ENCODE measurements around the gene CHIC1. TPM values are rescaled to one million over a fixed set of nuclear protein-coding genes. Genes with fewer than 3 reads are reported as not detected.
A peak's percentile ranks its signal among the peaks of the same experiment; 100 is the strongest.
"Not testable (repeated sequence)": the region's sequence is repeated elsewhere in the genome, so short reads cannot be mapped to it uniquely, and the experiment has no call there.

Gene CHIC1
- total RNA-seq, 1 donor from 2014 or later, result 11.9 TPM

DNA sequence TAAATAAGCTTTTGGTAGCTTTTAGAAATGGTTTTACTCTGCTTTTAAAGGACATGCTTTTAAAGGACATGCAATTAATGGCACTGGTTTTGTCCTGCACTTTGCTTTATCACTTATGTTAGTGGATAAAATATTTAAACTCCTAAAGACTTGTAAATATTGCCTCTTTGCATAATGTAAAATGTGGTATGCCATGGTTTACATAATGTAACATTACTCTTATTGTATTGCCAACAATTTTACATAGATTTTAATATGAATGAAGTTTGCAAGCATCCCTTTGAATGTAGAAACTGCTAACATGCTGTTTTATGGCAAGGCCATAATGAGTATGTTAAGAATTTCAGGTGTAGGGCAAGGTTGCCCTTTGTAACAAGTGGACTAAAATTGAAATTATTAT is 118.4 kb downstream of the CHIC1 start:
- H3K4me2 ChIP-seq (ENCODE audit: low read length), result no peak overlapping the region
- H3K27me3 ChIP-seq (ENCODE audit: insufficient read depth, low read length), result no peaks in the 10 kb centered on the region
- no peaks in the 10 kb centered on the region for H3K36me3 ChIP-seq (ENCODE audit: insufficient read depth, low read length)
- H3K36me3 Mint-ChIP-seq (ENCODE audit: low read depth, unreplicated experiment), result peaks cover 5% of the 10 kb centered on the region
- H3K9me3 ChIP-seq (ENCODE audit: insufficient read depth, low read depth, low read length), result no peaks in the 10 kb centered on the region
- H3K4me3 ChIP-seq (ENCODE audit: insufficient read depth, low read depth, low read length), result no peak overlapping the region
- peaks cover 2% of the 10 kb centered on the region for H3K4me1 Mint-ChIP-seq (ENCODE audit: low read depth, unreplicated experiment)
- no peaks in the 10 kb centered on the region for H3K79me2 ChIP-seq (ENCODE audit: insufficient read depth, low read length)
- no peak overlapping the region for H3K27ac Mint-ChIP-seq (ENCODE audit: unreplicated experiment)
- H2AFZ ChIP-seq (ENCODE audit: low read depth, low read length), result no peak overlapping the region
- H3K27me3 Mint-ChIP-seq (ENCODE audit: low read depth, unreplicated experiment), result no peaks in the 10 kb centered on the region
- TF ChIP-seq, protein P1, sequence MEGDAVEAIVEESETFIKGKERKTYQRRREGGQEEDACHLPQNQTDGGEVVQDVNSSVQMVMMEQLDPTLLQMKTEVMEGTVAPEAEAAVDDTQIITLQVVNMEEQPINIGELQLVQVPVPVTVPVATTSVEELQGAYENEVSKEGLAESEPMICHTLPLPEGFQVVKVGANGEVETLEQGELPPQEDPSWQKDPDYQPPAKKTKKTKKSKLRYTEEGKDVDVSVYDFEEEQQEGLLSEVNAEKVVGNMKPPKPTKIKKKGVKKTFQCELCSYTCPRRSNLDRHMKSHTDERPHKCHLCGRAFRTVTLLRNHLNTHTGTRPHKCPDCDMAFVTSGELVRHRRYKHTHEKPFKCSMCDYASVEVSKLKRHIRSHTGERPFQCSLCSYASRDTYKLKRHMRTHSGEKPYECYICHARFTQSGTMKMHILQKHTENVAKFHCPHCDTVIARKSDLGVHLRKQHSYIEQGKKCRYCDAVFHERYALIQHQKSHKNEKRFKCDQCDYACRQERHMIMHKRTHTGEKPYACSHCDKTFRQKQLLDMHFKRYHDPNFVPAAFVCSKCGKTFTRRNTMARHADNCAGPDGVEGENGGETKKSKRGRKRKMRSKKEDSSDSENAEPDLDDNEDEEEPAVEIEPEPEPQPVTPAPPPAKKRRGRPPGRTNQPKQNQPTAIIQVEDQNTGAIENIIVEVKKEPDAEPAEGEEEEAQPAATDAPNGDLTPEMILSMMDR (IDR thresholded peaks at IDR 0.05; ENCODE audit: insufficient read depth, low read depth, low read length), result no peak
- TF ChIP-seq EZH2 (IDR thresholded peaks at IDR 0.05; ENCODE audit: insufficient read depth, low read length), result no peak
- DNase-seq (ENCODE audit: low read depth) (no peak), FAIRE-seq (no peak)
- H3K4me3 Mint-ChIP-seq (ENCODE audit: unreplicated experiment), result no peak overlapping the region
- no peak overlapping the region for H3K9ac ChIP-seq (ENCODE audit: low read length)
- H3K9me3 Mint-ChIP-seq (ENCODE audit: unreplicated experiment), result peaks cover 4% of the 10 kb centered on the region
- H3K4me1 ChIP-seq (ENCODE audit: insufficient read depth, low read length), result no peaks in the 10 kb centered on the region
- H4K20me1 ChIP-seq (ENCODE audit: insufficient read depth, low read length), result no peaks in the 10 kb centered on the region
- H3K27ac ChIP-seq (ENCODE audit: low read depth, low read length), result no peak overlapping the region

DNA sequence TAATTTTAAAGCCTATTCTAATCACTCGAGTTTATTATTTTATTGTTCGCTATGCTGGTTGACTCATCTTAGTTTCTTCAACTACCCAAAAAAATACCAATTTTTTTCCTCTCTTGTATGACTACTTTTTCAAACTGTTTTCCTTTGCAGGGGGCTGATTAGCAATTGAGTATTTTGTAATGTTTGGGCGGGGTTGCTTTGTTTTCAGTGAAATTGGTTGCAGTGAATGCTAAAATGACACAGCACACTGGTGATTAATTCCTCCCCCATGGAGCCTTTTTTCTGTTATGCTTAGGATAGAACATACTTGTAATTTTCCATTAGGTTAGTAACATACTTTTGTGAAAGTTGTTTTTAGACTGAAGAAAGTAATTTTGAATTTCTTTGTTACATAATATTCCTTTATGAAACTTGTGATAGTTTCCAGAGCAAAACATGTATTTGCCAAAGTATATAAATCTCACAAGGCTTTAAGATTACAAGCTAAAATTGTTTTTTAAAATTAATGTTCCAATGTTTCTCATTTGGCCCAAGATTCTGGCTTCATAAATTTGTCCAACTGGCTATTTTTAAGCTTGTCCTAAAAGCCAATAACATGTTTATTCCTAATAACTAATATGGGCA is 120.4 kb downstream of the CHIC1 start:
- DNase-seq (ENCODE audit: low read depth) (peak; percentile 6), FAIRE-seq (peak; percentile 99)
- H3K27me3 ChIP-seq (ENCODE audit: insufficient read depth, low read length), result no peaks in the 10 kb centered on the region
- TF ChIP-seq, protein P1 (IDR thresholded peaks at IDR 0.05; ENCODE audit: insufficient read depth, low read depth, low read length), result no peak
- TF ChIP-seq EZH2 (IDR thresholded peaks at IDR 0.05; ENCODE audit: insufficient read depth, low read length), result no peak
- H3K9ac ChIP-seq (ENCODE audit: low read length), result no peak overlapping the region
- Mint-ChIP-seq H3K27ac (ENCODE audit: unreplicated experiment) (no peak overlapping the region), H3K4me1 (ENCODE audit: low read depth, unreplicated experiment) (peaks cover 2% of the 10 kb centered on the region), H3K9me3 (ENCODE audit: unreplicated experiment) (no peaks in the 10 kb centered on the region), H3K4me3 (ENCODE audit: unreplicated experiment) (no peak overlapping the region), H3K36me3 (ENCODE audit: low read depth, unreplicated experiment) (peaks cover 3% of the 10 kb centered on the region), H3K27me3 (ENCODE audit: low read depth, unreplicated experiment) (no peaks in the 10 kb centered on the region)
- H3K36me3 ChIP-seq (ENCODE audit: insufficient read depth, low read length), result no peaks in the 10 kb centered on the region
- H3K4me2 ChIP-seq (ENCODE audit: low read length), result peak overlapping the region; percentile 11
- H3K79me2 ChIP-seq (ENCODE audit: insufficient read depth, low read length), result no peaks in the 10 kb centered on the region
- no peaks in the 10 kb centered on the region for H3K9me3 ChIP-seq (ENCODE audit: insufficient read depth, low read depth, low read length)
- H3K4me1 ChIP-seq (ENCODE audit: insufficient read depth, low read length), result no peaks in the 10 kb centered on the region
- no peak overlapping the region for H3K27ac ChIP-seq (ENCODE audit: low read depth, low read length)
- no peaks in the 10 kb centered on the region for H4K20me1 ChIP-seq (ENCODE audit: insufficient read depth, low read length)
- H3K4me3 ChIP-seq (ENCODE audit: insufficient read depth, low read depth, low read length), result no peak overlapping the region
- H2AFZ ChIP-seq (ENCODE audit: low read depth, low read length), result no peak overlapping the region

DNA sequence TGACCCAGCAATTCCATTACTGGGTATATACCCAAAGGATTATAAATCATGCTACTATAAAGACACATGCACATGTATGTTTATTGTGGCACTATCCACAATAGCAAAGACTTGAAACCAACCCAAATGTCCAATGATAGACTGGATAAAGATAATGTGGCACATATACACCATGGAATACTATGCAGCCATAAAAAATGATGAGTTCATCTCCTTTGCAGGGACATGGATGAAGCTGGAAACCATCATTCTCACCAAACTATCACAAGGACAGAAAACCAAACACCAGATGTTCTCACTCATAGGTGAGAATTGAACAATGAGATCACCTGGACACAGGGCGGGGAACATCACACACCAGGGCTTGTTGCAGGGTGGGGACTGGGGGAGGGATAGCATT is 144.0 kb downstream of the CHIC1 start:
- H3K27me3 Mint-ChIP-seq (ENCODE audit: low read depth, unreplicated experiment); H4K20me1 ChIP-seq (ENCODE audit: insufficient read depth, low read length); H2AFZ ChIP-seq (ENCODE audit: low read depth, low read length); H3K9me3 ChIP-seq (ENCODE audit: insufficient read depth, low read depth, low read length); H3K27ac Mint-ChIP-seq (ENCODE audit: unreplicated experiment); H3K4me3 ChIP-seq (ENCODE audit: insufficient read depth, low read depth, low read length); H3K9ac ChIP-seq (ENCODE audit: low read length); H3K4me2 ChIP-seq (ENCODE audit: low read length); H3K36me3 Mint-ChIP-seq (ENCODE audit: low read depth, unreplicated experiment); DNase-seq (ENCODE audit: low read depth); H3K4me1 ChIP-seq (ENCODE audit: insufficient read depth, low read length); H3K79me2 ChIP-seq (ENCODE audit: insufficient read depth, low read length); H3K36me3 ChIP-seq (ENCODE audit: insufficient read depth, low read length); FAIRE-seq; H3K4me3 Mint-ChIP-seq (ENCODE audit: unreplicated experiment); H3K27ac ChIP-seq (ENCODE audit: low read depth, low read length); H3K9me3 Mint-ChIP-seq (ENCODE audit: unreplicated experiment); H3K27me3 ChIP-seq (ENCODE audit: insufficient read depth, low read length); H3K4me1 Mint-ChIP-seq (ENCODE audit: low read depth, unreplicated experiment): not testable (repeated sequence)

Measured in astrocyte (in vitro differentiated cells and primary cell).